GM06990 (cell line): ENCODE data around the gene CEP164.
A peak's percentile ranks its signal among the peaks of the same experiment; 100 is the strongest.
"Not testable (repeated sequence)": the region's sequence is repeated elsewhere in the genome, so short reads cannot be mapped to it uniquely, and the experiment has no call there.

Experiments
- DNase-seq: peaks from one replicate; pipeline ENCODE4 v3.0.0-alpha.2; 2011; ENCODE audit not compliant: insufficient read length; ENCODE audit errors: extremely low read depth
- H3K27me3 ChIP-seq: replicated peaks from 2 replicates; pipeline ENCODE4 v1.6.0; 2011; ENCODE audit warnings: low read length; ENCODE audit not compliant: control insufficient read depth, insufficient read depth
- H3K36me3 ChIP-seq: 2 replicates; pipeline ENCODE4 v1.5.1; 2011; ENCODE audit warnings: low read length; ENCODE audit not compliant: control insufficient read depth, insufficient read depth
- H3K4me3 ChIP-seq: replicated peaks from 2 replicates; pipeline ENCODE4 v1.5.1; 2011; ENCODE audit warnings: low read depth, mild to moderate bottlenecking, control low read depth, low read length
- CTCF ChIP-seq: IDR thresholded peaks from 2 replicates; pipeline ENCODE4 v1.5.1; 2011; ENCODE audit warnings: low read length, control low read depth, mild to moderate bottlenecking, inconsistent platforms; ENCODE audit not compliant: insufficient read depth, poor library complexity, severe bottlenecking

Gene CEP164

GRCh38 chr11:117316197-117316961, 11.3 kb upstream of the CEP164 start, which contains the start of gene BACE1:
TSS of gene BACE1 (minus strand) at chr11:117316256. CDS start at chr11:117315795, 461 bp downstream.
- TF ChIP-seq CTCF = no peak
- Histone ChIP-seq H3K27me3 (peaks cover 3% of the 10 kb centered on the region), H3K36me3 (no peaks in the 10 kb centered on the region), H3K4me3 (peak within 1 kb of the TSS; percentile 49)
- no peak for DNase-seq

GRCh38 chr11:117318738-117319137, 8.9 kb upstream of the CEP164 start:
- no peak for TF ChIP-seq CTCF
- H3K27me3 ChIP-seq = peaks cover 3% of the 10 kb centered on the region

GRCh38 chr11:117319214-117319840, 8.3 kb upstream of the CEP164 start:
- TF ChIP-seq CTCF = no peak
- Histone ChIP-seq H3K36me3 (no peaks in the 10 kb centered on the region), H3K27me3 (peaks cover 3% of the 10 kb centered on the region), H3K4me3 (no peak overlapping the region)
- DNase-seq = no peak

More at GRCh38 chr11:117318738-117319137, 8.9 kb upstream of the CEP164 start:
- Histone ChIP-seq H3K36me3 (no peaks in the 10 kb centered on the region), H3K4me3 (no peak overlapping the region)
- no peak for DNase-seq

GRCh38 chr11:117327255-117327566, 443 bp upstream of the CEP164 start:
- H3K27me3 ChIP-seq, H3K36me3 ChIP-seq, DNase-seq: not testable (repeated sequence)
- peak overlapping the region; percentile 78 for H3K4me3 ChIP-seq

GRCh38 chr11:117328375-117329010, 839 bp downstream of the CEP164 start:
- Histone ChIP-seq H3K36me3 (no peaks in the 10 kb centered on the region), H3K27me3 (no peaks in the 10 kb centered on the region), H3K4me3 (peak overlapping the region; percentile 78)
- TF ChIP-seq CTCF = no peak
- DNase-seq = no peak

GRCh38 chr11:117332843-117333242, 5.2 kb downstream of the CEP164 start:
- H3K27me3 ChIP-seq = no peaks in the 10 kb centered on the region
- no peak for TF ChIP-seq CTCF
- H3K4me3 ChIP-seq = no peak overlapping the region
- no peak for DNase-seq
- H3K36me3 ChIP-seq = no peaks in the 10 kb centered on the region; the same call in none of the 2 replicates
